Testis (tissue), 2 donors: Measurements from ENCODE around the gene PGM2.

Source experiments
- CTCF ChIP-seq, 3 experiments: fragments of 450-650 bp in 2 of 3; fragments of 200-600 bp in 1 of 3; sonication (generic) in 1 of 3; IDR thresholded peaks; one replicate each; pipeline ENCODE4 v1.5.1; 2016 to 2019; ENCODE audit warnings: antibody characterized with exemption in 3 of 3, mild to moderate bottlenecking in 2 of 3, moderate library complexity in 1 of 3
- POLR2A ChIP-seq: fragments of 450-650 bp; IDR thresholded peaks from one replicate; pipeline ENCODE4 v1.6.1; 2017; ENCODE audit warnings: antibody characterized with exemption, mild to moderate bottlenecking, moderate library complexity

GRCh38 chr4:37905533-37906169 lies 79.2 kb downstream of the PGM2 start:
- TF ChIP-seq POLR2A = no peak
- no peak for TF ChIP-seq CTCF (IDR thresholded peaks at IDR 0.05)
